RWPE1 (cell line): ENCODE measurements around the gene TRIM52.
A peak's percentile ranks its signal among the peaks of the same experiment; 100 is the strongest.

ENCODE experiments used
- CTCF ChIA-PET: fragments of 350-600 bp; sonication (Branson Sonifier 250); formaldehyde crosslinking; extraction: SDS; loops from one replicate; lab custom pipeline; 2021; lab: Yijun Ruan, JAX
- POLR2A ChIA-PET: fragments of 400-600 bp; formaldehyde crosslinking; extraction: SDS; loops from one replicate; lab custom pipeline; 2020; ENCODE audit warnings: antibody characterized with exemption; ENCODE audit not compliant: low non-redundant PET; lab: Yijun Ruan, JAX
- DNase-seq: peaks from one replicate; pipeline ENCODE4 v3.0.0; 2012; ENCODE audit warnings: low spot score
- H3K27ac ChIP-seq: fragments of 450-650 bp; 2 replicates; pipeline ENCODE4 v1.5.1; 2017
- CTCF ChIP-seq: fragments of 450-650 bp; conservative IDR thresholded peaks from 2 replicates; pipeline ENCODE4 v1.5.1; 2017; ENCODE audit warnings: low read depth, mild to moderate bottlenecking

The TRIM52 gene

GRCh38 chr5:181233088-181233800 is 27.7 kb downstream of the TRIM52 start:
- H3K27ac ChIP-seq: peak overlapping the region; percentile 68
- no peak for DNase-seq
- CTCF ChIA-PET: no interaction called here
- POLR2A ChIA-PET: interaction anchor here (1.6 kb wide), 1 partner anchor 9 kb away, joined by 3 read pairs; no protein-coding TSS in a partner anchor
- no peak for TF ChIP-seq CTCF

- CTCF ChIA-PET: no interaction called here
Observed at GRCh38 chr5:181232593-181232992, 28.4 kb downstream of the TRIM52 start.

GRCh38 chr5:181231432-181231831 is 29.5 kb downstream of the TRIM52 start:
- no peak for DNase-seq
- ChIA-PET POLR2A (no interaction called here), CTCF (no interaction called here)
- TF ChIP-seq CTCF: no peak
- H3K27ac ChIP-seq: peak overlapping the region; percentile 46

More at GRCh38 chr5:181232593-181232992, 28.4 kb downstream of the TRIM52 start:
- POLR2A ChIA-PET: interaction anchor here (1.6 kb wide), 1 partner anchor 9 kb away, joined by 3 read pairs; no protein-coding TSS in a partner anchor
- no peak for DNase-seq
- peak overlapping the region; percentile 68 for H3K27ac ChIP-seq
- no peak for TF ChIP-seq CTCF

- TF ChIP-seq CTCF: no peak
- peak overlapping the region; percentile 46 for H3K27ac ChIP-seq
- DNase-seq: no peak
- ChIA-PET POLR2A (no interaction called here), CTCF (no interaction called here)
Observed at GRCh38 chr5:181230551-181230950, 30.4 kb downstream of the TRIM52 start.

GRCh38 chr5:181229996-181230395 is 30.9 kb downstream of the TRIM52 start:
- peak overlapping the region; percentile 6; the same call in 1 of the 2 replicates for H3K27ac ChIP-seq
- POLR2A ChIA-PET: no interaction called here
- CTCF ChIA-PET: no interaction called here
- TF ChIP-seq CTCF: no peak
- DNase-seq: no peak

GRCh38 chr5:181224390-181225229 is 36.3 kb downstream of the TRIM52 start:
- H3K27ac ChIP-seq: peak overlapping the region; percentile 98
- DNase-seq: no peak
- CTCF ChIA-PET: no interaction called here
- POLR2A ChIA-PET: interaction anchor here (1.4 to 2.8 kb wide), 3 partner anchors 8 to 19 kb away, joined by 3 to 16 read pairs (median 6); partner anchors contain the start of gene RACK1
- TF ChIP-seq CTCF: no peak
